ENCODE results near the gene LAMP1.
"Not testable (repeated sequence)": the region's sequence is repeated elsewhere in the genome, so short reads cannot be mapped to it uniquely, and the experiment has no call there.

Gene LAMP1, protein sequence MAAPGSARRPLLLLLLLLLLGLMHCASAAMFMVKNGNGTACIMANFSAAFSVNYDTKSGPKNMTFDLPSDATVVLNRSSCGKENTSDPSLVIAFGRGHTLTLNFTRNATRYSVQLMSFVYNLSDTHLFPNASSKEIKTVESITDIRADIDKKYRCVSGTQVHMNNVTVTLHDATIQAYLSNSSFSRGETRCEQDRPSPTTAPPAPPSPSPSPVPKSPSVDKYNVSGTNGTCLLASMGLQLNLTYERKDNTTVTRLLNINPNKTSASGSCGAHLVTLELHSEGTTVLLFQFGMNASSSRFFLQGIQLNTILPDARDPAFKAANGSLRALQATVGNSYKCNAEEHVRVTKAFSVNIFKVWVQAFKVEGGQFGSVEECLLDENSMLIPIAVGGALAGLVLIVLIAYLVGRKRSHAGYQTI

DNA sequence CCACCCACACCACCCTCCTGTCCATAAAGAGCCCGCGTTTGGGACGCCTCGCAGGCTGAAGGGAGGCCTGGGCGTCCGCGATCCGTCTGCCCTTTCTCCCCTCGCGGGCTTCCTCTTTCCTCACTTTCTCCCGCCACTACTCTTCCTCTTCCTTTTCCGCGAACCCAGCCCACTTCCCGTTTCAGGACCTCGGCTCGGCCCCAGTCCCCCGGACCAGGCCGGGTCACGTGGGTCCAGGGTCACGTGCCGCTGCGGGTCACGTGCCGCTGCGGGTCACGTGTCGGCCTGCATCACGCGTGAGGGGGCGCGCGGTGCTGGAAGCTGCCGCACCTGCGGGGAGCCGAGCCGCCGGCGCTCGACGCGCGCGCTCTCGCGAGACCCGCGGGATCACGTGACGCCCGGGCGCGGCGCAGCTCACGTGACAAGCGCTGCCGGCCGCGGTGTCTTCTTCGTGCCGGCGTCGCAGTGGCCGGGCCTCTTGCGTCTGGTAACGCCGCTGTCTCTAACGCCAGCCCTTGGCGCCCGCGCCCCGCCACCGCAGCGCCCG is at the start of gene LAMP1:
TSS of gene LAMP1 (plus strand) at position 417 of the 547 bp plus-strand sequence. CDS start 196 bp downstream, outside the sequence.
- DNase-seq, result peak; percentile 98 to 99

DNA sequence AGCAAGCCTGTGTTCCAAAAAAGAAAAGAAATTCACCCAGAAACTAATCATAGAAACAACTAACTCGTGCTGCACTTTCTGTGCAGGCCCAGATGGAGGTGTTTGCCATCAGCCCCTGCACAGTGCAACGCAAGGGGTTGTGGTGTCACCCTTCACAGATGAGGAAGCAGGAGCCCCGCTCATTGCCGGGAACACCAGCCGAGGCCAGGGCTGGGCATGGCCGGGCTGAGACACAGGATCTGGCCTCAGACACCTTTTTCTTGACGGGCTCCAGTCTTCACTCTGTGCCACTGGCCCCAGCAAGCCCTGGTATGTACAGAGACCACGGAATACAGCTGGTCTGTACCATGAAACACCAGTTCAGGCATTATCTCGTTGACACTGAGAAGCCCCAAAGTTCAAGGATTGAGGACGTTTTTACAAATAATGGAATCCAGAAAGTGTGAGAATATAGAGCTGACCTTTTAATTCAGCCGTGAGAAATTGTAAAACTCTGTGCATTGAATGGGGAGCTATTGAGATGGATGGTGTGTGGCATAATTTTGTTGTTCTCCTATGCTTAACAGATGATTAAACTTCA is 44.4 kb upstream of the LAMP1 start:
- DNase-seq, result no peak

DNA sequence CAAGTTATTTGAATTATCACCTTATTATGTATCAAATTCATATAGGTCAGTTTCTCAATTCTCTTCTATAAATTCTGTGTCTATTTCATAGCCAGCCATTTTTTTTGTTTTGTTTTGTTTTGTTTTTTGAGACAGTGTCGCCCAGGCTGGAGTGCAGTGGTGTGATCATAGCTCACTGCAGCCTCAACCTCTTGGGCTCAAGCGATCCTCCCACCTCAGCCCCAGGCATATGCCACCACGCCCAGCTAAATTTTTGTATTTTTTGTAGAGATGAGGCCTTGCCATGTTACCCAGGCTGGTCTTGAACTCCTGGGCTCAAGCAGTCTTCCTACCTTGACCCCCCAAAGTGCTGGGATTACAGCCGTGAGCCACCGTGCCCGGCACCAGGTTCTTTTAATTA is 39.1 kb upstream of the LAMP1 start:
- DNase-seq, result not testable (repeated sequence)

- no peak for DNase-seq
Observed at GRCh38 chr13:113258321-113259054, 38.6 kb upstream of the LAMP1 start.

- DNase-seq, result no peak
Observed at GRCh38 chr13:113260996-113261395, 36.0 kb upstream of the LAMP1 start.

- not testable (repeated sequence) for DNase-seq
Observed at GRCh38 chr13:113263016-113263415, 34.0 kb upstream of the LAMP1 start.

DNA sequence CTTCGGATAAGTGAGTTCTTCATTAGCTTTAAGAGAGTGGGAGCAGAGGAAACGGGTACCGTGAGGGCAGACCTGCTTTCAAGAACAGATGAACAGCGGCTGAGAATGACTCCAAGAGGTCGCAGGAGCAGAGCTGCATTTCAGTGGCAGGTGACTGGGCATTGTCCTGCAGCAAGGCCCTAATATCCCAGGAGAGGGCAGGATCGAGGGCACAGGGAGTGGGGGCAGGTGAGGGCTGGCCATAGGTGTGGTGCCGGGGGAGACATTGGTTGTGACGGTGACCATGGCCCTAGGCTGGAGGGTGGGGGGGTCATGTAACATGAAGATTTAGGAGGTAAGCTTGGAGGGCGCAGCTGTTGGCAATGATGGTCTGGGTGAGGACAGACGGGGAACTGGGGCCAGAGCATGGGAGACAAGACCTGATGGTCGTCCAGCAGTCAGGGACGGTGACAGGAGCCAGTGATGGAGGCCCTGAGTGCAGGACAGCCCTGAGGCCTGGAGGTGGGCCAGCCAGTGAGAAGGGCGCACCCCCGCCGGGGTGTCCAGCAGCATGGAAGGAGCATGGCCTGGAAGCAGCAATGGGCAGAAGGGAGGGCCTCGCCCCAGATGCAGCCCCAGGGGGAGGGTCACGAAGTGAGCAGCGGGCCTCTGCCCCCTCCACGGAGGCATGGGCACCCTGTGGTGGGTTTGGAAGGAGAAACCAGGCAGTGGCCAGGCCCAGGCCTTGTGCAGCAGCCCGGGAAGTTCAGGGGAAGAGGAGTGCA is 29.2 kb upstream of the LAMP1 start:
- no peak for DNase-seq

DNA sequence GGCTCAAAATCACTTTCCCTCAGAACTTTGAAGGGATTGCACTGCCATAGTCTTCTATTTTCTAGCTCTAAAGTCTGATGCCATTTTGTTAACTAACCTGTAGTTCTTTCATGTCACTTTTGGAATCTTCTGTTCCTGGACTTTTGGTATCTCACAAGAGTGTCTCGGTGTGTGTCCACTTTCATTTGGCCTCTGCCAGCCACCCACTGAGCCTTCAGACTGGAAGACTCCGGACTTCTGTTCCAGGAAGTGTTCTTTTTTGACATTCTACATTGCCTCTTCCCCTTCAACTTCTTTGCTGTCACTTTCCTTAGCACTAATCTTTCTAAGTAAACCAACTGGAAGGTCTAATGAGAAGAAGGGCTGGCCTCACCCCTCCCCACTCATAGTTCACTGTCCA is 25.0 kb upstream of the LAMP1 start:
- no peak for DNase-seq

- no peak for DNase-seq
Observed at GRCh38 chr13:113272701-113273181, 24.3 kb upstream of the LAMP1 start.

- DNase-seq, result no peak
Observed at GRCh38 chr13:113273321-113273720, 23.7 kb upstream of the LAMP1 start.

DNA sequence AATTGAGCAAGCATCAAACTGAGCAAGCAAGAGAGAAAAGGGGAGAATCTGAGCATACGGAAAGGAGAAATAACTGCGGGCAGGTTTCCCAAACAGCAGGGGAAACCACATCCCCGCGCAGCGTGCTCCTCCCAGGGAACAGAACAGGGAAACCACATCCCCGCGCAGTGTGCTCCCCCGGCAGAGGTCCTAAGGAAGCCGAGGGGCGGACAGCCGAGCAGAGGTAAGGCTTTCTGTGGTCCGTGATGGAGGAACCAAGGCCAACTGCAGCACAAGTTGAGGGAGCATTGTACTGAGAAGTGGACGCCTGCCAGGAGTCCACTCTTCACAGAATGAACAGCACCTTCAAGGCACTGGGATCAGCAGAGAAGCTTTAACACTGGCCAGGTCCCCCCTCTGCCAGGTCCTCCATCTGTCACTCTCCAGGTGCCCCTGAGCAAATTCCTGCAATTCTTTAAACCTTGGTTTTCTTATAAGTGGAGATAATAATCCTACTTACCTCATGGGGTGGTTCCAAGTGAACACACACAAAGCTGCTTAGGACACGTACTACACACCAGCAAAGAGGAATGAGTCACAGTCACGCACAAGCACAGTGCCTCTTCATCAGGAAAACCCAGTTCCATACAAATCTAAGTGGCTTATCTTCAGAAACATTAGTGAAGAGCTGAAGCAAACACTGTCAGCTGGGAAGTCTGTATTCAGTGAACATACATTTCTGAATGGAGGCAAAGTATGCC is 23.0 kb upstream of the LAMP1 start:
- no peak for DNase-seq

DNA sequence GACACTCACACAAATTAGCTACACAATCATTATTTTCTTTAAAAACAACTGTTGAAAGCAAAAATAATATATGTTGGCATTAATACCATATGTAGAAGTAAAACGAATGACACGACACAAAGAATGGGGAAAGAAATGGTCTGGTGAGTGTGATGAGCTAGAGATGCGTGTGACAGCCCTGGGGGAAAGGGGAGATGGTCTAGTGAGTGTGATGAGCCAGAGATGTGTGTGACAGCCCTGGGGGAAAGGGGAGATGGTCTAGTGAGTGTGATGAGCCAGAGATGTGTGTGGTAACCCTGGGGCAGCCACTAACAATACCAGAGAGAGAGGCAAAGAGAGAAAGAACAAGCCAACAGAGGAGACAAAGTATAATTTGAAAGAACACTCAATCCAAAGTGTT is 22.3 kb upstream of the LAMP1 start:
- no peak for DNase-seq

GRCh38 chr13:113275387-113275786 is 21.7 kb upstream of the LAMP1 start:
- no peak for DNase-seq

GRCh38 chr13:113280126-113280525 is 16.9 kb upstream of the LAMP1 start:
- no peak for DNase-seq

DNA sequence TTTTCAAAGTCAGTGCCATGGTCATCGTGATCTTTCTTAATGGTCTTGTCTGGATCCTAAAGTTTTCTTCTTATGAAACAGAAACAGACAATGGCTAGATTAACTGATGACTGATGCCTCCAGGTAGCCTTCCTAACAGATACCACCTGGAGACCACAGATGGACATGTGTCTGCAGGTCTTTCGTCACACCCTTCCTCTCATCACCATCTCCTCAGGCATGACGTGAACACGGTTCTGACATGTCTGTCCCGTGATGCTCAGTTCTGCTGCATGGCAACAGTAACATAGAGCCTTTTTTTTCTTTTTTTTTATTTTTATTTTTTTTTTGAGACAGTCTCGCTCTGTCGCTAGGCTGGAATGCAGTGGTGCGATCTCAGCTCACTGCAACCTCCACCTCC is 13.1 kb upstream of the LAMP1 start:
- DNase-seq, result no peak

DNA sequence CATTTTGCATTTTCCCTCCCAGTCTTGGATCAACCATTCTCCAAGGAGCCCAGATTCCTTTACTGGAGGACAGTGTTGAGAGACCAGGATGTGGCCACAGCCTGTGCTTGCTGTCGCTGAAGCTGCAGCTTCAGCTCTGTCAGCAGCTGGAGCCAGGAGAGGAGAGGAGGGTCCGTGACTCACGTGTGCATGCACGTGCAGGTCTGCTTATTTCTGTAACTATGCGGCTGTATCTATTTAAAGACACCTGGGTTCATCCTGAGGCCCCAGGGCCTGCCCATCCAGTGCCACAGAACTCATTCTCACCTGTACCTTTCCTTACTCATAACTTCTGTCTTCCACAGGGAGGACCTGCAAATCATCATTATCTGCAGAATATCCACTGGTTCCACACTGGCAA is 8.2 kb upstream of the LAMP1 start:
- DNase-seq, result no peak

GRCh38 chr13:113291129-113291528 is 5.9 kb upstream of the LAMP1 start:
- no peak for DNase-seq

DNA sequence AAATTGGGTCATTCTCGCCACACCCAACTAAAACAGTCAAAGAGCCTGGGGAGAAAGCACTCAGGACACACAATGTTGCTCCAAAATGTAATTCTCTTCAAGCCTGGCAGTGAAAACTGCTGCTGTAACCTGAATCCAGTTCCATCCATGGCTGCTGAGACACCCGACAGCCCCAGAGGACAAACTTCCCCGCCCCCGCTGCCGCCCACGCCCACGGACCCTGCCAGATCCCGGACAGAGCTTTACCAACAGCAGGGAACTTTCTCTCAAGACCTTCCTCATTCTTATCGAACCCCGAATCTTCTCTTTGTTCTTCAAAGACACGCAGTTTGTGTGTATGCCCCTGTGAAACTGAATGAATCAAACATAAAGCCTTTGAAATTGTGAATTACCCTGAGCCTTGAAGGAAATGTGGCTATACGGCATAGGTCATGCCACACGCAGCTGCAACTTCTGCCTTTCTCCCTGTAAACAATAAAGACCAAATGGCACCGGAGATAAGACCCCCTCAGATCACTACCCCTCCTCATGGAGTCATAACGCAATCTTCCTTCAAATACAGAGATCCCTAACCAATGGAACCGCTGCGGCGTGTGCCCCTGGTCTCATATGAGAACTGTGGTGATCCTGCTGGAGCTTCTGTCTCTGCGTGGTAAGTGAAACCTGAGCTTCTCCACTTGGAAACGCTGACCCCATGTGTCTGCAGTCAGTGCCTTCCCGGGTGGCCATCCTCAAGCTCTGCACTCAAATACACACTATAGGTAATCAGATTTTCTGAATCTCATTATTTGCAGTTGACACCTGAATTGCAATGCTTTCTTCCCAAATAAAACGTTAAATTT is 4.8 kb upstream of the LAMP1 start:
- DNase-seq, result no peak

GRCh38 chr13:113293686-113294085 is 3.4 kb upstream of the LAMP1 start:
- no peak for DNase-seq

DNA sequence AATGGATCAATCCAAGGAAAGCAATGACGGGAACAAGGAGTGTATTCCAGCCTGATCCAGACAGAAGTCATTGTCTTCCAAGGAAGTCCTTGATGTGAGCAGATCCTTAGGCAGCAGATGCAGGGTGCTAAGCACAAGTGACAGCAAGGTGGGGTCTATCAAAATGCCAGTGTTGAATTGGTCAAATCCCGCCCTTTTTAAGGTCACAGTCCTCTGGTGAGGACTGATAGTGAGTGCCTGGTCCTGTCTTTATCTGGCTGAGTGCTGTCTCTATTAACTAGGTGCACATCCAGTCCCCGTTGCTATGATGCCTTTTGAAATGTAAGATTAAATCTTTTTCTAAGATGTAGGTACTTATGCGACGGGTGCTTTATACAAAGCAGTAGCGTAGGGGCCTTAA is 1.3 kb upstream of the LAMP1 start:
- no peak for DNase-seq

All from NCI-H187 (cell line).